Measurements from ENCODE around the gene CDH4.

Gene CDH4

GRCh38 chr20:61684583-61685235, 432.6 kb downstream of the CDH4 start:
- H3K27ac ChIP-seq, result no peak overlapping the region
- no peak for TF ChIP-seq CTCF (IDR thresholded peaks at IDR 0.05)
- TF ChIP-seq ZFX (IDR thresholded peaks at IDR 0.05; ENCODE audit: borderline replicate concordance), result no peak

- TF ChIP-seq CTCF (IDR thresholded peaks at IDR 0.05), result no peak
- H3K27ac ChIP-seq, result no peak overlapping the region
Measured at GRCh38 chr20:61685462-61685861, 433.4 kb downstream of the CDH4 start.

GRCh38 chr20:61686051-61686936, 434.2 kb downstream of the CDH4 start:
- TF ChIP-seq ZFX (IDR thresholded peaks at IDR 0.05; ENCODE audit: borderline replicate concordance) (no peak), CTCF (IDR thresholded peaks at IDR 0.05) (no peak)
- H3K27ac ChIP-seq, result no peak overlapping the region

- no peak for TF ChIP-seq CTCF (IDR thresholded peaks at IDR 0.05)
- no peak for TF ChIP-seq ZFX (IDR thresholded peaks at IDR 0.05; ENCODE audit: borderline replicate concordance)
- H3K27ac ChIP-seq, result no peak overlapping the region
Measured at GRCh38 chr20:61688411-61688810, 436.4 kb downstream of the CDH4 start.

- no peak overlapping the region for H3K27ac ChIP-seq
- TF ChIP-seq CTCF (IDR thresholded peaks at IDR 0.05) (no peak), ZFX (IDR thresholded peaks at IDR 0.05; ENCODE audit: borderline replicate concordance) (no peak)
Measured at GRCh38 chr20:61690150-61690549, 438.1 kb downstream of the CDH4 start.

- H3K27ac ChIP-seq, result no peak overlapping the region
- TF ChIP-seq CTCF (IDR thresholded peaks at IDR 0.05), result no peak
- TF ChIP-seq ZFX (IDR thresholded peaks at IDR 0.05; ENCODE audit: borderline replicate concordance), result no peak
Measured at GRCh38 chr20:61690993-61691838, 439.2 kb downstream of the CDH4 start.
